ENCODE data around the gene RBM27.

DNA sequence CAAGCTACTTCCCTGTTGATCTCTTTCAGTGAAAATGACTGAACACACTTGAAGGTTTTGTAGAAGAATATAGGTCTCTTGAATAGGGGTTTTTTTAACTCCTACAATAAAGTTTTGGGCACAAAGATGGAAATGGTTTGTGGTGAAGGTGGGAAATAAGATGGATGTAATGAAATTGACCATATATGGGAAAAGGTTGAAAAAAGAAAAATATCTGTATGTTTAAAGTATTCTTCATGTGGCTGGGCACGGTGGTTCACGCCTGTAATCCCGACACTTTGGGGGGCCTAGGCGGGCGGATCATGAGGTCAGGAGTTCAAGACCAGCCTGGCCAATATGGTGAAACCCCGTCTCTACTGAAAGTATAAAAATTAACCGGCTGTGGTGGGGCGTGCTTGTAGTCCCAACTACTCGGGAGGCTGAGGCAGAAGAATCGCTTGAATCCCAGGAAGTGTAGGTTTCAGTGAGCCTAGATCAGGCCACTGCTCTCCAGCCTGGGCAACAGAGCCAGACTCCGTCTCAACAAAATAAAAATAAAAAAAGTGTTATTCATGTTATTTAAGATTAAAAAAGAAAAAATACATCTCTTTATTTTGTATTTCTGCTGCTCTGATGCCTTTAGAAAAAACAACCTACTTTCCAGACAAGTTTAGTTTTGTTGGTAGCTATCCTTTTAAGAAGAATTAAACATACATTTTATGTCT, 2.2 kb downstream of the RBM27 start:
- TF ChIP-seq RFX5 (IDR thresholded peaks at IDR 0.05; ENCODE audit: low read length) (no peak), EP300 (IDR thresholded peaks at IDR 0.05; ENCODE audit: borderline replicate concordance in 1 of 2, low read depth in 1 of 2, low read length in 1 of 2) (no peak), CTCF (IDR thresholded peaks at IDR 0.05) (no peak), TAF1 (IDR thresholded peaks at IDR 0.05; ENCODE audit: borderline replicate concordance, low read depth, low read length) (no peak), POLR2AphosphoS5 (IDR thresholded peaks at IDR 0.05; ENCODE audit: low read depth, low read length) (no peak), FOXJ3 (CRISPR knock-in tag; IDR thresholded peaks at IDR 0.05) (no peak), MAX (IDR thresholded peaks at IDR 0.05; ENCODE audit: low read depth) (no peak), EZH2phosphoT487 (IDR thresholded peaks at IDR 0.05; ENCODE audit: borderline replicate concordance, low read depth) (no peak), YY1 (IDR thresholded peaks at IDR 0.05; ENCODE audit: low read depth) (no peak), FOSL2 (IDR thresholded peaks at IDR 0.05; ENCODE audit: borderline replicate concordance, low read depth) (no peak), JUND (IDR thresholded peaks at IDR 0.05) (no peak), NFIC (IDR thresholded peaks at IDR 0.05; ENCODE audit: borderline replicate concordance) (no peak), RCOR1 (IDR thresholded peaks at IDR 0.05; ENCODE audit: low read length) (no peak)
